ENCODE results near the gene C10orf90.

Gene C10orf90

GRCh38 chr10:126528315-126528835 lies 142.1 kb downstream of the C10orf90 start:
- no peak for DNase-seq

GRCh38 chr10:126527645-126528314 lies 142.7 kb downstream of the C10orf90 start:
- no peak for DNase-seq

GRCh38 chr10:126525326-126525725 lies 145.2 kb downstream of the C10orf90 start:
- DNase-seq, result no peak

DNA sequence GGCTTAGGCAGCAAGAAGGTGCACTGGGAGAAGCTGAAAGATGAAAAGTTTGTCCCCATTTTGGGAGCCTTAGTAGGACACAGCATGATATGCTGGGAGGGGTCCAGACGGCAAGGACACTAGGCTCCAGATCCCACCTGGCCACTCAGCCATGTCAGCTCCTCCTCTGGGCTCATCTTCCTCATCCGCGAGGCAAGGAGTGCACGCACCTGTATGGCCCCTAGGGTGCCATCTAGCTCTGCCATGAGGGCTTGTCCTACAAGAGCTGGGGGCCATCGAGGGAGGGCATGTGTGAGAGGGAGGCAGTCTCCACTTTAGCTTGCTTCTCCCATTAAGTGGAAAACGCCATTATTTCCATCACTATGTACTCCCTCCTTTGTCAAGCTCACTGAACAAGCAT lies 146.0 kb downstream of the C10orf90 start:
- no peak for DNase-seq

GRCh38 chr10:126523071-126523470 lies 147.4 kb downstream of the C10orf90 start:
- DNase-seq, result no peak

- DNase-seq, result no peak
Observed at GRCh38 chr10:126521399-126521798, 149.1 kb downstream of the C10orf90 start.

DNA sequence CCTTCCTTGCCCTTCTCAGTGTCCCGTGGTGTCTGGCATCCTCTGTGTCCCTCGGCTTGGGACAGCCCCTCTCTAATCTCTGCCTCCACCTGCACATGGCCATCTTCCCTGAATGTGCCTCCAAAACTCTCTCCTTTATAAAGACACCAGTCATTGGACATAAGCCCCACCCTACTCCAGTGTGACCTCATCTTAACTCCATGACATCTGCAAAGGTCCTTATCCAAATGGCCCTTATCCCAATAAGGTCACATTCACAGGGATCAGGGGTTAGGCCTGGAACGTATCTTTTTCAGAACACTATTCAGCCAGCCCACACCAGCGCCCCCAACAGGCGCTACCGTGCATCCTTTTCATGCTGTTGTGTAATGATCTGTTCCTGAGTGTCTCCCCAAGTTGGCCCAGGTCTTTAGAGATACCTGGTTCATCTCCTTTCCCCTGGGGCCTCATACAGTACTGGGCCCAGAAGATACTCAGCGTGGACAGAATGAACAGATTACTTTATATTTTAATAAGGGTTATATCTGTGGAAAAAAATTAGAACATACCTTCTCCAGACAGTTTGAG lies 149.7 kb downstream of the C10orf90 start:
- no peak for DNase-seq

- no peak for DNase-seq
Observed at GRCh38 chr10:126519992-126520391, 150.5 kb downstream of the C10orf90 start.

GRCh38 chr10:126519185-126519584 lies 151.3 kb downstream of the C10orf90 start:
- no peak for DNase-seq

GRCh38 chr10:126518218-126519080 lies 152.0 kb downstream of the C10orf90 start:
- DNase-seq, result no peak

- DNase-seq, result no peak
Observed at GRCh38 chr10:126516515-126516914, 154.0 kb downstream of the C10orf90 start.

GRCh38 chr10:126511917-126512479 lies 158.5 kb downstream of the C10orf90 start:
- no peak for DNase-seq

GRCh38 chr10:126509182-126509581 lies 161.3 kb downstream of the C10orf90 start:
- DNase-seq, result no peak

- DNase-seq, result no peak
Observed at GRCh38 chr10:126508535-126509040, 161.9 kb downstream of the C10orf90 start.

- no peak for DNase-seq
Observed at GRCh38 chr10:126504761-126505112, 165.8 kb downstream of the C10orf90 start.

DNA sequence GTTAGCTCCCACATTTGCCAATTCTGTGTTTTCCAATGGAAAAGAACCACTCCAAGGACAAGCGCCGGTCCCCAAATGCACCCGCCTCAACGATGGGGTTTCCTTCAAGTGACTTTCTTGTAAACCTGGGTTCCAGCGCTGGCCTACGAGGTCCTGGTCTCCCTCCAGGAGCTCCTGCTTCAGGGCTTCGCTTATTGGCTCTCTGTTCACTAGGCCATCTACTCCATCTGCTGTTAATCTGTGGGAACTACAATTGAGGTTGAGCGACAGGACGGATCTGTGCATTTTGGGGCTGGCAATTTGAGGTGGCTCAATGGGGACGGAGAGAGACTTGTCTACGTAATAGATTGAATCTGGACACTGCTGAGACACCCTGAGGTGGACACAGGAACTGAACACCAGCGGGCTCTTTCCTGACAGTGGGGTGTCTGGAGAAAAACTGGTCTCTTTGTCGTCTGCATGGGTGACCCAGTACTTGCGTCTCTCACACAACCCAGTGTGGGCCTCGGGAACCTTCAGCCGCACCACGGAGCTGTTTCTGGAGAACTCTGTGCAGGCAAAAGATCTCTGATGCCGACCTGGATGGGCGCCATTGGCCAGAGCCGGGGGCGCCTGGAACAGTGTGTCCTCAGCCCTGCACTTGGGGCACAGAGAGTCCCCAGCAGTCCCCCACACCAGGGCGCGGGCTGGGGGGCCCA lies 166.3 kb downstream of the C10orf90 start:
- DNase-seq, result no peak

- DNase-seq, result no peak
Observed at GRCh38 chr10:126503392-126504062, 167.0 kb downstream of the C10orf90 start.

DNA sequence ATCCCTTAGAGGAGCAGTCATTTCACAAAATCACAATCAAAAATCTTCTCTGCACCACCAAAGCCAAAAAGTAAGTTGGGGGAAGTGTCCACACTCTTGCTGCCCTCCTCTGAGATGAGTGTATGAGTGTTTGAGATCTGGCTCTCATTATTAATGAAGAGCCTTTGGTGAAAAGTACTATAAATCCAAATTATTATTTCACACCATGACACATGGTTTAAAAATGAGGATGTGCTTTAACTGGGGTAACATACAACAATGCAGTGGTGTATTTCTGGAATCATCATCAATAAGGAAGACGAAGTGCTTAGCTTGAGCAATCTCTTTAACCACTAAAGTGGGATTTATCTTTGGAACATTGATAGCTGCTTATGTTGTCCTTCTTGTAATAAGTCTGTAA lies 168.1 kb downstream of the C10orf90 start:
- no peak for DNase-seq

DNA sequence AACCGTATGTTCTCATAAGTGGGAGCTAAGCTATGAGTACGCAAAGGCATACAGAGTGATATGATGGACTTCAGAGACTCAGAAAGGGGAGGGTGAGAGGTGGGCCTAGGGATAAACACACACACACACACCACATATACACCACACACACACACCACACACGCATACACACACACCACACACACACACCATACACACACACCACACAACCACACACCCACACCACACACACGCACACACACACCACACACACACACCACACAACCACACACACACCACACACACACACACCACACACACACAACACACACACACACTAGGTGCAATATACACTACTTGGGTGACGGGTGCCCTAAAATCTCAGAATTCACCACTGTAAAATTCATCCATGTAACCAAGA lies 168.7 kb downstream of the C10orf90 start:
- DNase-seq, result no peak

DNA sequence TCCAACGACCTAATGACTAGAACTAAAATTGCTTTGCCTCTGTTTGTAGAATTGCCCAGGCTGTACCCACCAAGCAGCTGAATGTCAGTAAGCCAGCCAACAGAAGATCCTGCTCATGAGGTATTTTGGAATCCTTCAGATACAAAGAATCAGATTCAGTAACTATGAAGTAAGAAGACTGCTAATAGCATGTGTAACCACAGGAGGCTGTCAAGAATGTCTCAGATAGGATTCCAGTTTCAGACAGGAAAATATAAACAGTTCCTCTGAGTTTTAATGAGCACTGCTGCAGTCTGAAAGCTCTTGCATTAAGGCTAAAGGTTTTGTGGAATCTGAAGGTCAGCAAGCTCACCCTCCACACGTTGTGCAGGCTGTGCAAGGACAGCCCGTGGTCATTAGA lies 169.6 kb downstream of the C10orf90 start:
- no peak for DNase-seq

- no peak for DNase-seq
Observed at GRCh38 chr10:126500185-126500584, 170.3 kb downstream of the C10orf90 start.

GRCh38 chr10:126499744-126500143 lies 170.7 kb downstream of the C10orf90 start:
- no peak for DNase-seq
